Fibroblast of lung (primary cell): ENCODE measurements around the gene ELMO1. TPM values are rescaled to one million over a fixed set of nuclear protein-coding genes. Genes with fewer than 3 reads are reported as not detected.
A peak's percentile ranks its signal among the peaks of the same experiment; 100 is the strongest.

ENCODE experiments used
- DNase-seq, 2 donors: peaks; one replicate each; pipeline versions ENCODE4 v3.0.0 to v3.0.0-alpha.2; 2010; ENCODE audit warnings: low read depth in 2 of 2
- H2AFZ ChIP-seq: 2 replicates; pipeline ENCODE4 v1.5.1; 2012; ENCODE audit warnings: low read length, control low read depth, inconsistent platforms
- H3K27ac ChIP-seq: 2 replicates; pipeline ENCODE4 v1.5.1; 2011; ENCODE audit warnings: low read length, control low read depth; ENCODE audit not compliant: insufficient read depth
- H3K27me3 ChIP-seq: 2 replicates; pipeline ENCODE4 v1.5.1; 2011; ENCODE audit warnings: mild to moderate bottlenecking, low read length; ENCODE audit not compliant: control insufficient read depth, insufficient read depth
- H3K36me3 ChIP-seq: 2 replicates; pipeline ENCODE4 v1.5.1; 2011; ENCODE audit warnings: low read length; ENCODE audit not compliant: control insufficient read depth, insufficient read depth
- H3K4me1 ChIP-seq: 2 replicates; pipeline ENCODE4 v1.5.1; 2011; ENCODE audit warnings: low read length; ENCODE audit not compliant: control insufficient read depth, insufficient read depth; ENCODE audit errors: extremely low read depth
- H3K4me2 ChIP-seq: 2 replicates; pipeline ENCODE4 v1.5.1; 2011; ENCODE audit warnings: low read length, control low read depth; ENCODE audit not compliant: insufficient read depth; ENCODE audit errors: extremely low read depth
- H3K4me3 ChIP-seq, 4 experiments: fragments of 200-600 bp in 1 of 4; sonication (generic) in 1 of 4; replicated peaks in 1 of 4; 2 replicates each; pipeline ENCODE4 v1.5.1; 2011 to 2016; ENCODE audit warnings: low read length in 4 of 4, low read depth in 3 of 4, mild to moderate bottlenecking in 3 of 4, control low read depth in 2 of 4, inconsistent platforms in 1 of 4, mixed read lengths in 1 of 4; ENCODE audit not compliant: insufficient read depth in 1 of 4; ENCODE audit errors: control extremely low read depth in 1 of 4
- H3K79me2 ChIP-seq: 2 replicates; pipeline ENCODE4 v1.5.1; 2012; ENCODE audit warnings: mild to moderate bottlenecking, low read length, inconsistent platforms; ENCODE audit not compliant: control insufficient read depth, insufficient read depth
- H3K9ac ChIP-seq: 2 replicates; pipeline ENCODE4 v1.5.1; 2011; ENCODE audit warnings: mild to moderate bottlenecking, low read length, control low read depth; ENCODE audit not compliant: insufficient read depth
- H3K9me3 ChIP-seq: 2 replicates; pipeline ENCODE4 v1.5.1; 2012; ENCODE audit warnings: low read depth, low read length; ENCODE audit not compliant: control insufficient read depth, insufficient read depth
- H4K20me1 ChIP-seq: 2 replicates; pipeline ENCODE4 v1.5.1; 2011; ENCODE audit warnings: low read length; ENCODE audit not compliant: control insufficient read depth, insufficient read depth; ENCODE audit errors: extremely low read depth
- CTCF ChIP-seq, 2 donors: IDR thresholded peaks in 1 of 2; conservative IDR thresholded peaks in 1 of 2; 1 replicate in 1 of 2; 2 replicates in 1 of 2; pipeline ENCODE4 v1.5.1; 2011 to 2012; ENCODE audit warnings: low read length in 2 of 2, control low read depth in 1 of 2, inconsistent platforms in 1 of 2, low read depth in 1 of 2, mild to moderate bottlenecking in 1 of 2
- EZH2 ChIP-seq: IDR thresholded peaks from 2 replicates; pipeline ENCODE4 v1.5.1; 2012; ENCODE audit warnings: low read length, control low read depth, mild to moderate bottlenecking; ENCODE audit errors: missing control alignments
- polyA plus RNA-seq, 2 donors: library from polyadenylated mRNA; depleted of rRNA in 1 of 2; stranded (reverse) in 1 of 2; unstranded in 1 of 2; fragments of >200 nt; gene quantifications; 2 replicates each; pipeline ENCODE4 v1.2.1, GENCODE V29; 2011 to 2012; ENCODE audit warnings: missing spikeins in 1 of 2
- total RNA-seq: library from RNA; depleted of rRNA; stranded (reverse); fragments of >200 nt; gene quantifications from 2 replicates; pipeline ENCODE4 v1.2.1, GENCODE V29; 2014

The ELMO1 gene
- total and polyA plus RNA-seq, 2 donors (not counting 1 experiment from before 2014, with no cell fraction given): 0.50 TPM; not detected in 1

DNA sequence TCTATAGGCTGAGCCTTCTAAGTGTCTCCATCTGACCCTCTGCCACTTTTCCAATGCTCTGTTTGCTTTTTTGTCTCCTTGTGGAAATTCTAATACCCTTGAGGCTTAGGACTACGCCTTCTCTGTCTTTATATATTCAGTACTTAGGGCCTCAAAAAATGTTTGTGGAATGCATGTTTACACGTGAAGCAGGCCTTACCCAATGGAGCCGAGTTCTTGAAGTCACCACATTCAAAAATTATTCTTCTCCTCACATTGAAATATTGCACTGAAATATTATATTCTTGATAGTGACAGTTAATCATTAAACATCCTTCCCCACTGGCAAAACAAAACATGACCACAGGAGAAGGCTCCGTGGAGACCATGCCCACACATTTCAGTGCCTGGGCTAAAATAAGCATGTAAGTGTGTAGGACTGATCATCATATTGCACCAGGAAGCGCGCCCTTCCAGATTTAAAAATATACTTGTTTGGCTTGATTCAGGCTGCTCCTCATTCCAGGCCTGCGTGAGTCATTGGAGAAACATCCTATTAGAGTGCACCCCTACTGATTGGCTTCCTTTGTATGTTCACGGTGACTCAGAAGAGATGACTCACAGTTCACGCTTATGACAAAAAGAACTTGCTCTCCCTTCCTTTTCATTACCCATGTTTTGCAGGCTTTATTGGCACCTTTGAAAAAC lies 416.9 kb downstream of the ELMO1 start:
- Histone ChIP-seq H3K27me3 (no peaks in the 10 kb centered on the region), H3K36me3 (no peaks in the 10 kb centered on the region), H3K9ac (no peak overlapping the region), H3K4me3 (no peak overlapping the region), H3K4me2 (peak overlapping the region; percentile 83), H2AFZ (peak overlapping the region; percentile 14), H3K27ac (peak overlapping the region; percentile 60), H3K4me1 (peaks cover 17% of the 10 kb centered on the region), H3K79me2 (no peaks in the 10 kb centered on the region), H3K9me3 (no peaks in the 10 kb centered on the region), H4K20me1 (no peaks in the 10 kb centered on the region)
- DNase-seq: peak; percentile 99 to 100
- TF ChIP-seq CTCF (conservative IDR thresholded peaks at IDR 0.05 in 1 of 2, IDR thresholded peaks at IDR 0.05 in 1 of 2; ENCODE audit: low read depth in 1 of 2, low read length in 2 of 2) (no peak), EZH2 (no peak)

DNA sequence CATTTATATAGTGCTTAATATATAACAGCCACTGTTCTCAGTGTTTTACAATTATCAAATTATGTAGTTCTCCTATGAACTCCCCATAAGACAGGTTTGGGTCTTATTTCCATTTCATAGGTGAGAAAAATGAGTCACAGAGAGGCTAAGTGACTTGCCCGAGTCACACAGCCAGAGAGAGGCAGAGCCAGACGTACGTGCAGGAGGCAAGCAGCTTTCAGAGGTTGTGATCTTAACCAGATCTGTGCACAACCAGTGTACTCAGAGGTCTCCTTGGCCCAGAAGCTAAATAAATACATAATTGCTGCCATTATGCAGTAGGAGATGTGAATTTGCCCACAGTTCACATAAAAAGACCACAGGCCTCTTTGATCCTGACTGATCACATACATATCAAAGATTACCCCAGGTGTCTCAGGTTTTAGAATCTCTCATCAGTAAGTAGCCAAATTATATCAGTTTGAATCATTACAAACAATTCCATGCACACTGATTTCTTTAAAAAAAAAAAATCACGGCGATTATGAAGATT lies 419.7 kb downstream of the ELMO1 start:
- peaks cover 17% of the 10 kb centered on the region for H3K4me1 ChIP-seq
- TF ChIP-seq CTCF (conservative IDR thresholded peaks at IDR 0.05 in 1 of 2, IDR thresholded peaks at IDR 0.05 in 1 of 2; ENCODE audit: low read depth in 1 of 2, low read length in 2 of 2) (no peak), EZH2 (no peak)

GRCh38 chr7:37027557-37028341 lies 420.9 kb downstream of the ELMO1 start:
- no peaks in the 10 kb centered on the region for H3K36me3 ChIP-seq
- H3K4me2 ChIP-seq: no peak overlapping the region
- H3K27ac ChIP-seq: no peak overlapping the region
- no peaks in the 10 kb centered on the region for H3K9me3 ChIP-seq
- no peak overlapping the region for H3K4me3 ChIP-seq
- H3K27me3 ChIP-seq: no peaks in the 10 kb centered on the region
- DNase-seq: peak in 1 of 2 donors; percentile 2
- TF ChIP-seq CTCF (conservative IDR thresholded peaks at IDR 0.05 in 1 of 2, IDR thresholded peaks at IDR 0.05 in 1 of 2; ENCODE audit: low read depth in 1 of 2, low read length in 2 of 2) (no peak), EZH2 (no peak)
- H3K9ac ChIP-seq: no peak overlapping the region
- no peaks in the 10 kb centered on the region for H4K20me1 ChIP-seq
- no peak overlapping the region for H2AFZ ChIP-seq
- peaks cover 15% of the 10 kb centered on the region for H3K4me1 ChIP-seq
- H3K79me2 ChIP-seq: no peaks in the 10 kb centered on the region

More for the DNA sequence above, 419.7 kb downstream of the ELMO1 start:
- Histone ChIP-seq H3K9me3 (no peaks in the 10 kb centered on the region), H3K27ac (no peak overlapping the region), H3K4me2 (no peak overlapping the region), H3K9ac (no peak overlapping the region), H3K4me3 (no peak overlapping the region), H3K36me3 (no peaks in the 10 kb centered on the region), H3K79me2 (no peaks in the 10 kb centered on the region), H4K20me1 (no peaks in the 10 kb centered on the region), H3K27me3 (no peaks in the 10 kb centered on the region), H2AFZ (no peak overlapping the region)
- no peak for DNase-seq
